OCI-LY3 (cell line): Measurements from ENCODE around the gene EIF5A.

ENCODE experiments used
- H2AFZ ChIP-seq: fragments of 200-600, 300-600 bp; shearing (Covaris generic); 2 replicates; pipeline ENCODE4 v1.6.0; 2014; ENCODE audit warnings: antibody characterized with exemption, low read depth, low read length
- H3K27ac ChIP-seq: fragments of 200-600, 300-600 bp; sonication (generic); 2 replicates; pipeline ENCODE4 v1.5.1; 2014; ENCODE audit warnings: mild to moderate bottlenecking, low read length, moderate library complexity, mixed read lengths
- H3K27me3 ChIP-seq: fragments of 200-600, 300-600 bp; sonication (generic); 2 replicates; pipeline ENCODE4 v1.6.1; 2014; ENCODE audit warnings: low read depth, low read length, mixed read lengths
- H3K36me3 ChIP-seq: fragments of 200-600, 300-600 bp; sonication (generic); replicated peaks from 2 replicates; pipeline ENCODE3; 2014; ENCODE audit warnings: low read depth, low read length, mixed read lengths
- H3K4me1 ChIP-seq: fragments of 300-600, 200-600 bp; sonication (generic); 2 replicates; pipeline ENCODE4 v1.6.1; 2014; ENCODE audit warnings: low read length, mixed read lengths
- H3K4me2 ChIP-seq: fragments of 200-600, 300-600 bp; sonication (generic); 2 replicates; pipeline ENCODE4 v1.6.1; 2014; ENCODE audit warnings: low read length, mixed read lengths
- H3K4me3 ChIP-seq: fragments of 300-600, 200-600 bp; sonication (generic); 2 replicates; pipeline ENCODE4 v1.5.1; 2014; ENCODE audit warnings: antibody characterized with exemption, mild to moderate bottlenecking, low read length, moderate library complexity
- H3K79me2 ChIP-seq: fragments of 300-600, 200-600 bp; shearing (Covaris generic); 2 replicates; pipeline ENCODE4 v1.6.1; 2014; ENCODE audit warnings: mild to moderate bottlenecking, low read length, mixed read lengths
- H3K9ac ChIP-seq: fragments of 300-600, 200-600 bp; shearing (Covaris generic); 2 replicates; pipeline ENCODE4 v1.6.0; 2014; ENCODE audit warnings: mild to moderate bottlenecking, low read length, moderate library complexity
- H3K9me3 ChIP-seq: fragments of 200-600, 300-600 bp; shearing (Covaris generic); 2 replicates; pipeline ENCODE4 v1.6.1; 2014; ENCODE audit warnings: low read length, mixed read lengths; ENCODE audit not compliant: insufficient read depth
- H4K20me1 ChIP-seq: fragments of 200-600, 300-600 bp; sonication (generic); 2 replicates; pipeline ENCODE4 v1.6.1; 2016; ENCODE audit warnings: low read length, mixed read lengths; ENCODE audit not compliant: insufficient read depth
- EZH2phosphoT487 ChIP-seq: fragments of 200-600 bp; shearing (Covaris generic); IDR thresholded peaks from 2 replicates; pipeline ENCODE4 v1.6.1; 2018; ENCODE audit warnings: antibody characterized with exemption, mixed run types, low read depth
- TF ChIP-seq, protein P1 (sequence below): fragments of 200-600, 300-600 bp; sonication (generic); IDR thresholded peaks from 2 replicates; pipeline ENCODE4 v1.5.1; 2014; ENCODE audit warnings: antibody characterized with exemption, low read length, low read depth

EIF5A gene

DNA sequence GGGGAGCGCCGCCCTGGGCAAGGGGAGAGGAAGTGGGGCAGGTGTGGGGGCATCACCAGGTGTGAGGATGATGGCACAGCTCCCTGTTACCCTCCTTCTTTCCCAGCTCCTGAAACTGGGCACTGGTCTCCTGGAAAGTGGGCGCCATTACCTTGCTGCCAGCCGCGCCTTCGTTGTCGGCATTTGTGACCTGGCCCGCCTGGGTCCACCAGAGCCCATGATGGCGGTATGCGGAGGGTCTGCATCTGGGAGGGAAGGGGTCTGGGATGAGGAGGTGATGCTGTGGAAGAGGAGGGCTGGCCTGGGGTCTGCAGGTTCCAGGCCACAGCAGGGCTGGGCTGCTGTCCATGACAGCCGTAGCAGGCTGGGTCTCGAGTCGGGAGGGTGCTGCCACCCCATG, 34.4 kb downstream of the EIF5A start:
- Histone ChIP-seq H3K79me2 (peaks cover 4% of the 10 kb centered on the region; the same call in 1 of the 2 replicates), H4K20me1 (no peaks in the 10 kb centered on the region), H3K27me3 (no peaks in the 10 kb centered on the region), H3K4me1 (peaks cover 5% of the 10 kb centered on the region), H3K9me3 (no peaks in the 10 kb centered on the region), H3K9ac (no peak overlapping the region), H2AFZ (no peak overlapping the region), H3K4me3 (no peak overlapping the region), H3K4me2 (no peak overlapping the region), H3K27ac (no peak overlapping the region), H3K36me3 (peaks cover 4% of the 10 kb centered on the region)
- no peak for TF ChIP-seq EZH2phosphoT487
- TF ChIP-seq, protein P1, sequence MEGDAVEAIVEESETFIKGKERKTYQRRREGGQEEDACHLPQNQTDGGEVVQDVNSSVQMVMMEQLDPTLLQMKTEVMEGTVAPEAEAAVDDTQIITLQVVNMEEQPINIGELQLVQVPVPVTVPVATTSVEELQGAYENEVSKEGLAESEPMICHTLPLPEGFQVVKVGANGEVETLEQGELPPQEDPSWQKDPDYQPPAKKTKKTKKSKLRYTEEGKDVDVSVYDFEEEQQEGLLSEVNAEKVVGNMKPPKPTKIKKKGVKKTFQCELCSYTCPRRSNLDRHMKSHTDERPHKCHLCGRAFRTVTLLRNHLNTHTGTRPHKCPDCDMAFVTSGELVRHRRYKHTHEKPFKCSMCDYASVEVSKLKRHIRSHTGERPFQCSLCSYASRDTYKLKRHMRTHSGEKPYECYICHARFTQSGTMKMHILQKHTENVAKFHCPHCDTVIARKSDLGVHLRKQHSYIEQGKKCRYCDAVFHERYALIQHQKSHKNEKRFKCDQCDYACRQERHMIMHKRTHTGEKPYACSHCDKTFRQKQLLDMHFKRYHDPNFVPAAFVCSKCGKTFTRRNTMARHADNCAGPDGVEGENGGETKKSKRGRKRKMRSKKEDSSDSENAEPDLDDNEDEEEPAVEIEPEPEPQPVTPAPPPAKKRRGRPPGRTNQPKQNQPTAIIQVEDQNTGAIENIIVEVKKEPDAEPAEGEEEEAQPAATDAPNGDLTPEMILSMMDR: no peak

DNA sequence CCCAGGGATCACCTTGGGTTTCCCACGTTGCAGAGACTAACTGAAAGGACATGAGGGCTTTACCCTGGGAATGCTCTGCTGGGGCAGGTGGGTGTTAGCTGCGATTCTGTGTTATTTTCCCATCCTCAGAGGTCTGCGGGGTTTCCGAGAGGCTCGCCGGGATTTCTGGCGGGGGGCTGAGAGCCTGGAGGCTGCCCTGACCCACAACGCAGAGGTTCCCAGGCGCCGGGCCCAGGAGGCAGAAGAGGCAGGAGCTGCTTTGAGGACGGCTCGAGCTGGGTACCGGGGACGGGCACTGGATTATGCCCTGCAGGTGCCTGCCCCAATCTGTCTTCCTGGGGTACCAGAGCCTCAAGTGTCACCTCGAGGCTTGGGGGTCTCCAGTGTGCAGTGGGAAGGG, 35.8 kb downstream of the EIF5A start:
- no peak for TF ChIP-seq EZH2phosphoT487
- TF ChIP-seq, protein P1: no peak
- H3K9ac ChIP-seq: no peak overlapping the region
- no peaks in the 10 kb centered on the region for H3K27me3 ChIP-seq

DNA sequence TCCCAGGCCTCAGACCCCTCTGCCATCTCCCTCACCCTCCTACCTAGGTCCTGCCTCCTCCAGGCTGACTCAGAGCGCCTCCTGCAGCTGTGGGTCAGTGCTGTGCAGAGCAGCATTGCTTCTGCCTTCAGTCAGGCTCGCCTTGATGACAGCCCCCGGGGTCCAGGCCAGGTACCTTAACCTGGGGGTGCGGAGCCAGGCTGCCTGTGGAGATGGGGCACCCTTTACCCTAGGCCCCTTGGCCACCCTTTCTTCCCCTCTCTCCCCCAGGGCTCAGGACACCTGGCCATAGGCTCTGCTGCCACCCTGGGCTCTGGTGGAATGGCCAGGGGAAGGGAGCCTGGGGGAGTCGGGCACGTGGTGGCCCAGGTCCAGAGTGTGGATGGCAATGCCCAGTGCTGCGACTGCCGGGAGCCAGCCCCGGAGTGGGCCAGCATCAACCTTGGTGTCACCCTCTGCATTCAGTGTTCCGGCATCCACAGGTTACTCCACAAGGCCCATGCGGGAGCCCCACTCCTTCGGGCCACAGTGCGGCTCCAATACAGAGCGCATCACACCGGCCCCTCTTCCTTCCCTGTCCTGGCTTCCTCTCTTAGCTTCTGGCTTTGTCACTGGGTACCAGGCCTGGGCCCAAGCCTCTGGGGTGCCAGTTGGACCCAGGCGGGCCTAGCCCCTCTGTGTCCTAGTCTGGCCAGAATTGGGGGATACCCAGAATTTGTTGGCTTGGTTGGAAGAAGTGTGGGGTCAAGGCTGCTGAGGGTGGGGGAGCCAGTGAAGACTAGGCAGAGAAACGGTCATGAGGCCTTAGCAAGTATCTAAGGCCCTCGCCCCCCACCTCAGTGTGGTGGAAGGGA, 39.6 kb downstream of the EIF5A start:
- Histone ChIP-seq H3K9me3 (no peaks in the 10 kb centered on the region), H3K27me3 (no peaks in the 10 kb centered on the region), H3K4me2 (no peak overlapping the region), H3K4me1 (no peaks in the 10 kb centered on the region), H3K4me3 (no peak overlapping the region), H3K9ac (no peak overlapping the region), H2AFZ (no peak overlapping the region), H4K20me1 (no peaks in the 10 kb centered on the region), H3K27ac (no peak overlapping the region), H3K79me2 (no peaks in the 10 kb centered on the region), H3K36me3 (no peaks in the 10 kb centered on the region)
- TF ChIP-seq EZH2phosphoT487: no peak
- TF ChIP-seq, protein P1: no peak

More for the DNA sequence above, 35.8 kb downstream of the EIF5A start:
- no peak overlapping the region for H3K4me3 ChIP-seq
- no peak overlapping the region for H3K27ac ChIP-seq
- no peak overlapping the region for H3K4me2 ChIP-seq
- H4K20me1 ChIP-seq: no peaks in the 10 kb centered on the region
- H3K9me3 ChIP-seq: no peaks in the 10 kb centered on the region
- H3K36me3 ChIP-seq: no peaks in the 10 kb centered on the region
- H2AFZ ChIP-seq: no peak overlapping the region
- H3K79me2 ChIP-seq: no peaks in the 10 kb centered on the region
- H3K4me1 ChIP-seq: no peaks in the 10 kb centered on the region

DNA sequence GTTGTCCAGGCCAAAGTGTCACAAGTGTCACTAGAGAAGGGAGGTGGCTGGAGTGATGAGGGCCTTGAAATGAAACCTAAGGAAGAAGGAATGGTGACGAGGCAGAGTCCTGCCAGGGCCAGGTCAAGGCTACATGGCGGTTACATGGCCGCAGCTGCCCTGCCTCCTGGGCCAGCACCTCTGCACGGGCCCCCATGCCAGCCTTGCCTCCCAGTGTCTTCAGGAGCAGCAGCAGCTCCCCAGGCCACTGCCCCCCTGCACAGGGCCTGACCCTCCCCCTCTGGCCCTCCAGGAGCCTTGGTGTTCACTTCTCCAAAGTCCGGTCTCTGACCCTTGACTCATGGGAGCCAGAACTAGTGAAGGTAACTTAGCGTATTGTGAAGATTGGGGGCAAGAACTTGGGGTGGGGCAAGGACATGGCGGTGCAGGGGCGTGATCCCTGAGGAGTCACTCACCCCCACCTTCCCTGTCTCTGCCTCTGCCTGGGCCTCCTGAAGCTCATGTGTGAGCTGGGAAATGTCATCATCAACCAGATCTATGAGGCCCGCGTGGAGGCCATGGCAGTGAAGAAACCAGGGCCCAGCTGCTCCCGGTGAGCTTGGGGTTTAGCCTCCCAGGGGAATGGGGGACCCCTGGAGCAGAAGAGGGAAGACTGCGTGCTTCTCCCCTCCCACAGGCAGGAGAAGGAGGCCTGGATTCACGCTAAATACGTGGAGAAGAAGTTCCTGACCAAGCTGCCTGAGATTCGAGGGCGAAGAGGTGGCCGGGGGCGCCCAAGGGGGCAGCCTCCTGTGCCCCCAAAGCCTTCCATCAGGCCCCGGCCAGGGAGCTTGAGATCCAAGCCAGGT, 40.4 kb downstream of the EIF5A start:
- Histone ChIP-seq H3K9ac (no peak overlapping the region), H3K79me2 (no peaks in the 10 kb centered on the region)

More for the DNA sequence above, 40.4 kb downstream of the EIF5A start:
- Histone ChIP-seq H2AFZ (no peak overlapping the region), H3K36me3 (no peaks in the 10 kb centered on the region), H3K27ac (no peak overlapping the region), H4K20me1 (no peaks in the 10 kb centered on the region), H3K4me1 (peaks cover 5% of the 10 kb centered on the region; the same call in 1 of the 2 replicates), H3K4me3 (no peak overlapping the region), H3K9me3 (no peaks in the 10 kb centered on the region), H3K27me3 (no peaks in the 10 kb centered on the region), H3K4me2 (no peak overlapping the region)
- no peak for TF ChIP-seq EZH2phosphoT487
- TF ChIP-seq, protein P1: no peak
